ENCODE data around the gene ALS2.
"Not testable (repeated sequence)": the region's sequence is repeated elsewhere in the genome, so short reads cannot be mapped to it uniquely, and the experiment has no call there.

Gene ALS2
- 11.1 to 44.9 (median 30.5) reads per million in 18 experiments for total RNA-seq

DNA sequence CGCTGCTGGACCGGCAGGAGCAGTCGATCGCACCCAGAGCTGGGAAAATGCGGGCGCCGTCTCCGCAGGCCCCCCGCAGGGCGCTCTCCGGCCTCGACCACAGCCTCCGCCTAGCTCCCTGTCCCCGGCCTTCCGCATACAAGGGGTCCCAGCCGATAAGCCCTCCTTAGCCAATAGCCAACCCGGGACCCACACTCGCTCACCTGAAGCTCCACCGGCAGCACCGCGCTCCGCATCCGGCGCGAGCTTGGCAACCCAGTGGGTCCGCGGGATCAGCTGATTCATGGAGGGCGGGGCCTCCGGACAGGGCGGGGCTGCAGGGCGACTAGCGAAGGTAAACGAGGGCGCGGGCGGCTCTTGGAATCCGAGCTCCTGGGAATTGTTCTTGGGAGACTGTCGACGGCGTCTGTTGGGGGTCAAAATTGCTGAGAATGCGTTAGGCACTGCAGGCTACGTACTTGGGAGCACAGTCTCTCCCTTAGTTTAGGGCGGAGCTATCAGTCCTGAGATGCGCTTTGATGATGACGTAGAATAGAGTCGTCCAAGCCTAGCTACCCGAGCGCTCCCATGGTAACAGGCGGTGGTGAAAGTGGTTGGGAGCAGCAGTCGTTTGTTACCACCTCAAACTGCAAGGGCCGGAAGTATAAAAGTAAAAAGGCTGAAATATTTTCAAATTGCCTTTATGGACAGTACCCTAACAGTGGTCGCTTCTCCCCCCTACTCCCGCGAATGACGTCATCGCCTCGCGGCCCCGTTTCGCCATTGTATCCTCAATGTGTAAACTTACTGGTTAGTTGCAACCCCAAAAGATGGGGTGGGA is at the start of gene ALS2:
Gene ALS2 (minus strand): TSS at position 260 of the 820 bp plus-strand sequence. CDS start 12,048 bp downstream, outside the sequence.
- peak; percentile 91 to 93 for DNase-seq

DNA sequence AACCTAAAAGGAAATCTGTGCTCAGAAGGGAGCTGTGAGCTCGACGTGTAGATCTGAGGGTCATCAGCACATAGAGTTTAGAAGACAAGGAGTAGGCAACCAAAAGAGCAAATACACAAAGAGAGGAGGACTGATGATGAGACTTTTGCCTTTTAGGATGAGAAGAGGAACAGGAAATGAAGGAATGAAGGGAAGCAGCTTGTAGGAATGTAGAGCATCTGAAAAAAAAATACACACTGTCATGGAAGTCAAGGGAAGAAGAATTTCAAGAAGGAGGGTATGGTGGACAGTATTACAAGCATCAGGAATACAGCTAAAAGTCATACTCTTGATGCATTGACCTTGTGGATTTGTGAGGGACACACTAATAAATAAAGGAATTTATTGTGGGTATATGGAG is 47.5 kb upstream of the ALS2 start:
- no peak for DNase-seq

DNA sequence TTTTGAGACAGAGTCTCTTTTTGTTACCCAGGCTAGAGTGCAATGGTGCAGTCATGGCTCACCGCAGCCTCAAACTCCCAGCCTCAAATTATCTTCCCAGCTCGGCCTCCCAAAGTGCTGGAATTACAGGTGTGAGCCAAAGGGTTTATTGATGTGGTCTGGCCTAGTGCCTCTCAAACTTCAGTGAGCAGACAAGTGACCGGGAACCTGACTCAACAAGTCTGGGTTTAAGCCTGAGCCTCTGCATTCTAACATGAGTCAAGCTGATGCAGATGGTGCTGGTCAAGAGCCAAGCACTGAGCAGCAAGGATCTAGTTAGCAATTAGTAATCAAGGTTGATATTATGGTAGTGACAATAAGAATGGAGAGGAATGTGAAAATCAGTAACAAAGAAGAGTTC is 46.9 kb upstream of the ALS2 start:
- DNase-seq: no peak

DNA sequence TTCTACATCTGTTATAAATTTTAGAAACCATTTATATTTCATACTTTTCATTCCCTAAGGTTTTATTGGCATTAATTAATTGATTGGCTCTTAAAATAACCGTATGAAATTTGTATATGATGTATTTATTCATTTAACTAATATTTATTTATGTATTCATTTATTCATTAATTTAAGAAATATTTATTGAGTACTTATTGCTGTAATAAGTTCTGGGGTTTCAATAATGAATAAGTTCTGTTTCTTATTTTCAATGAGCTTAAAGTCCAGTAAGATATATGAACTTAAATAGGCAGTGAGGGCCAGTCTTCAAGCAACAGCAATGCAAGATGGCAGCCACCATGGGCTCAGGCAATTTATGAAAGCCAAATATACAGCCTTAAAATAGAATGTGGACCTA is 43.5 kb upstream of the ALS2 start:
- DNase-seq: no peak

DNA sequence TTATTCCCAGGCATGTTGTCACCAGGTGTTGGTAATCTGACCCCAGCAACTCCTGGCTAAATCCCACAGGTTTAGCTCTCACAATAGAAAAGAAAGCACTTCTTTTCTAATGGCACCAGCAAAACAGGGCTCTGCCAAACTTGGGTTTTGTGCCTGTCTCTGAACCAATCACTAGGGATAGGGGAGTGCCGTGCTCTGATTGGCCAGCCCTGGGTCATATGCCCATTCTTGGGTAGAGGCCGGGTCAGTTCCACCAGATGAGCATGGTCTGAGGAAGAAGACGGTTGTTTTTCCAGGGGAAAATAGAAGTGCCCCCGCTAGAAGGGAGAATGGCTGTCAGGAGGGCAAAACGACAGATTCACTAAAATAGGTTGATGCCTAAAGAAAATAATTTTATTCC is 40.3 kb upstream of the ALS2 start:
- DNase-seq: no peak

DNA sequence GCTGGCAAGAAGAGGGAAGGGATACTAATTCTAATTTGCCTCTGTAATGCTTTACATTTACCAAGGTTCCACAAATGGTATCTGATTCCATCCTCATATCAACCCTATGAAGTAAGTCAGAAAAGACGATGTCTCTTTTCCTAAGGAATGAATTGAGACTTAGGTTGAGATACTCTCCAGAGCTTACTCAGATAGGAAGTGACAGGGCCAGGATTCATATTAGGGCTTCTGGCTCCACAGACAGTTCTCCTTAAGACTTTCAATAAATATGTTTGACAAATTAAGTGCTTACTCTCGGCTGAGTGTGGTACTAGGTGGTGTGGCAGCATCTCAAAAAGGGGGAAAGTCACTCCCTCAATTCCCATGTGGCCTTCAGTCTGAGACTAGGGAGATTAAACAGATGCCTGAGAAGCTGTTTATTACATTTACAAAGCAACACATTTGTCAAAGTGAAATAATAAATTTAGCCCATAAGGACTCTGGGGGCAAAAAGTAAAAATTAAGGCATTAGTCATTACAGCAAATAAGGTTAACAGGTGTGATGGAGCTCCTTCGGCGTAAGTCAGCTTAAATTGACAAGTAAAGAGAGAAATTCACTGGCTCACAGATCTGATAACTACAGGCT is 39.8 kb upstream of the ALS2 start:
- no peak for DNase-seq

DNA sequence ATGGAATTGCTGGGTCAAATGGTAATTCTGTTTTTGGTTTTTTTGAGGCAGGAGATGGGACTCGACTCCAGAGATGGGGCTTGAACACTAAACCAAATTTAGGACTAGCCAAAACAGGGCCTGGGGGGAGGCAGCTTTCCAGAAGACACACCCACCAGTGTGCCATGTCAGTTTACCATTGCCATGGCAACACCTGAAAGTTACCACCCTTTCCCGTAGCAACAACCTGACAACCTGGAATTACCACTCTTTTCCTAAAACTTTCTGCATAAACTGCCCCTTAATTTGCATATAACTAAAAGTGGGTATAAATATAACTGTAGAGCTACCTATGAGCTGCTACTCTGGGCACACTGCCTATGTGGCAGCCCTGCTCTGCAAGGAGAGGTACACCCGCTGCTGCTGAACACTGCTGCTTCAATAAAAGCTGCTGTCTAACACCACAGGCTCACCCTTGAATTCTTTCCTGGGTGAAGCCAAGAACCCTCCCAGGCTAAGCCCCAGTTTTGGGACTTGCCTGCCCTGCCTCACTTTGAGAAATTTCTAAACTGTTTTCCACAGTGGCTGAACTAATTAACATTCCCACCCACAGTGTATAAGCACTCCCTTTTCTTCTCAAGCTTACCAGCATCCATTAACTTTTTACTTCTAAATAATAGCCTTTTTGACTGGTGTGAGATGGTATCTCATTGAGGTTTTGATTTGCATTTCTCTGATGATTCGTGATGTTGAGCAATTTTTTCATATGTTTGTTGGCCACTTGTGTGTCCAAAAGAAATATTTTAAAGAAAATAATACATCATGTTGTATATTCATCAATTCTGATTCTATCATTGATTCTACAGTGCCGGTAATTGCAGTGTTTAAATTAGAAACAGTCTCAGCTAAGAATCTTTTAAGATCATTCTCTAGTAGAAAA is 36.2 kb upstream of the ALS2 start:
- no peak for DNase-seq

DNA sequence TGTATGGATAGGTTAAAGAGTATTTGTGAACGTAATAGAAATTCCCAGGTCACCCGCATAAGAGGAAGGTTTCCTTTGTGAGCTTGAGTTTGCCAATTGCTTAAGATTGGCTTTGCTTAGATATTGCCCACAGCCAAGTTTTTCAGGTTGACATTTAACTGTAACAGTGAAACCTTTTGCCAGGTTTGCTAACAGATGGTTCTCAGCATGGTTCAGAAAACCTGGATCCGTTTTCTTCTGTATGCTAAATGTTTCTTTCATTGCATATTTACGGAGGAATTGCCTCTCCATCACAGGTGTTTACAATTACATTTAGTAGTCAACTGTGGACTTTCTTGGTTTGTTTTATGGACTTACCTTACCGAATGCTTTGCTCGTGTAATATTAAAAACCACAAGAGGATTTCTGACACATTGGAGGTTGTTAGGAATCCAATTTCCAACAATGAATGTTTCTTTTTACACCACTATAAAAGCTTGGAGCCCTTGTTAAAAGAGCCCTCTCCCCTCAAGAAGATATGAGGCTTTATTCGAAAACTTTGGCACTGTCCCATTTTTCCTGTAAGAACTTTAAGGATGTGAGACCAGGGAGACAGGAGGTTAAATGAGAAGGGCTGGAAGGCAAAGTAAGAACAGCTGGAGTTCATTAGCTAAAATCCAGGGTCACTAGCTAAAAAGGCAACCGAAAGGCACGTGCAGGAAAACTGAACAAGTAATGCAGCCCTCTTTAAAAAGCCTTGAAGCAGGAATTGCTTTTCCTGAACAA is 33.4 kb upstream of the ALS2 start:
- no peak for DNase-seq

DNA sequence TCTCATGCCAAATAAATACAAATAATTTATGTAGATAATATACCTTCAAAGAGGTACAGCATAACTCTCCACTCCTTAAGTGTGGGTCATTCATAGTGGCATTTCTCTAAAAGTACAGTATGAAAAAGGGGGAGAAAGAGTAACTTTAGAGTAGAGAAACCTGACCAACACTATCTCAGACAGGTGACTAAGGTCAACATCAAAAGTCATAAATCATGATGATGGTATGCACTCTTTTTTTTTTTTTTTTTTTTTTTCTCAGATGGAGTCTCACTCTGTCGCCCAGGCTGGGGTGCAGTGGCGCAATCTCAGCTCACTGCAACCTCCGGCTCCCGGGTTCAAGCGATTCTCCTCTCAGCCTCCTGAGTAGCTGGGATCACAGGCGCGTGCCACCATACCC is 29.9 kb upstream of the ALS2 start:
- not testable (repeated sequence) for DNase-seq

DNA sequence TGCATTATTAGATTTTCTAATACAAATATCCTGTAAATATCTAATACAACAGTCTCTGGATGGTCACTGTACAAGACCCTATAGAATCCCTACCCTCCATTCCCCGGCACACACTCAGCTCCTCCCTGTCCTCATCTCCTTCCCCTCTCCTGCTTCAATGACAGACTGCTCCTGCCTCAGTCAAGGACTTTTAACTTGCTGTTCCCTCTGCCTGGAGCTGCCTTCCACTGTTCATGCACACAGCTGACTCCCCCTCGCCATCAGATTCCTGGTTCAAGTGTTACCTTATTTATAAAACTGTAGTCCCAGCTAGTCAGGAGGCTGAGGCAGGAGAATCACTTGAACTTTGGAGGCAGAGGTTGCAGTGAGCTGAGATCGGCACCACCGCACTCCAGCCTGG is 28.9 kb upstream of the ALS2 start:
- DNase-seq: no peak

DNA sequence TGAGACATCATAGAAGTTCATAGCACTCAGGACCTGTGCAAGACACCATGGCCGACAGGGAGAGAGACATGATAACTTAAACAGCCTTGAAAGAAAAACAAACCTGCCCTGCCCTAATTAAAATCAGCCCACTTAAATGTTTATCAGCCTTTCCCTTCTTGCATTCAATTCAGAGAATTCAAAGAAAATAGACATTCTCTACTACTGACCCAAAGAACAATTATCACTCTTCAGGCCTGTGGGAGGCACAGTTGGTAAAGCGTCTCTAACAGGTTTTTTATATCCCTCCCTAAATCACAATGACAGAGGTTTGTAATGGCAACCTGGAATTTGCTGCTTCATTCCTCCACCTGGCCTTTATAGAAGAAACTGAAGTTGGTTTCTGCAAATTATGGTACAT is 27.3 kb upstream of the ALS2 start:
- DNase-seq: no peak

DNA sequence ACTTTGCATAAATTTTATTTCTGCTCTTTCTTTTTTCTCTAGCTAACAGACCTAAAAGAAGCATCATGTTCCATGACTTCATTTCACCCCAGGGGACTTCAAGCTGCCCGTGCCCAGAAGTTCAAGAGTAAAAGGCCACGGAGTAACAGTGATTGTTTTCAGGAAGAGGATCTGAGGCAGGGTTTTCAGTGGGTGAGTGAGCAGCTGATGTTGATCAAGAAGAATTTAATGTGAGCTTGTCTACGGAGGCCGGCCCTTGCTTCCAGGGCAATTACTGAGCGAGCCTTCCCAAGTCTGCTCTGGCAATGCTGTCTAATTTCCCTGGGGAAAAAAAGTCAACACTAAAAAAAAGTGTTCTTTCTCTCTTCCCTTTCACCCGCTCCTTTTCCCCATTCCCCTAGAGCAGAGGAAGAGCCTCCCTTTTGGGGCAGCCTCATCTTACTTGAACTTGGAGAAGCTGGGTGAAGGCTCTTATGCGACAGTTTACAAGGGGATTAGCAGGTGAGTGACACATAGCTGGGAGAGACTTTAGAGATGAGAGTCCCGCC is 26.8 kb upstream of the ALS2 start:
- DNase-seq: no peak

DNA sequence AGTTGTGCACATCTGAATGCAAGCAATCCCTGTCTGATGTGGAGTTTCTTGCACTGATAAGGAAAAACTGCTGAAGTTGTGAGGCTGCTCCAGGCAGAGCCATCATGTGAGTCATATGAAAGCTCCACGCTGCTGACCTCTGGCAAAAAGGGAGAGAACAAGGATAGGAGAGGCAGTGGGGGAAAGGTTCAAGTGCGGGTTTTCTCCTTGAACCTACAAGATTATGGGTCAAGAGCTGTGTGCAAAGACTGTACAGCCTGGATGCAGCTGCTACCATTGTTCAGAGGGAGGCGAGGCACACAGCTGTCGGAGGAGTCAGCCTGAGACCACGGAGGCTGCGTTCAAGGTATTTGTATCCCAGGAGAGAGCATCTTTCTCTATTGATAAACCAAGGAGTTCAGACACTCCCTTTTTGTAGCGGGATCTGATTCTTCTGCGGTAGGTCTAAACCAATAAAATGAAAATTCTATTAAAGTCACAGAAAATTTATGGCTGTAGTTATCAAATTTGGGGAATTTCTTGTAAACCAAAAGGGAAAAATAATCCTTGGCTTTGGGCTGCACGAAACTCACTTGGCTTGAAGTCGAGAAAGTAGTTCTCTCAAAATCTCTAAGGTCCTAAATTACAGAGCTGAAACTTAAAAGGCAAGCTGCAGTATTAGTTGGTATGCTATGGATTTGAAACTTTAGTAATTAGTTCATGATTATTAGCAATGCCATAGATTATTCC is 25.9 kb upstream of the ALS2 start, which contains the start of gene CDK15:
Gene CDK15 (plus strand): TSS at position 96 of the 729 bp plus-strand sequence. CDS start 128 bp downstream, at position 224.
- DNase-seq: no peak

DNA sequence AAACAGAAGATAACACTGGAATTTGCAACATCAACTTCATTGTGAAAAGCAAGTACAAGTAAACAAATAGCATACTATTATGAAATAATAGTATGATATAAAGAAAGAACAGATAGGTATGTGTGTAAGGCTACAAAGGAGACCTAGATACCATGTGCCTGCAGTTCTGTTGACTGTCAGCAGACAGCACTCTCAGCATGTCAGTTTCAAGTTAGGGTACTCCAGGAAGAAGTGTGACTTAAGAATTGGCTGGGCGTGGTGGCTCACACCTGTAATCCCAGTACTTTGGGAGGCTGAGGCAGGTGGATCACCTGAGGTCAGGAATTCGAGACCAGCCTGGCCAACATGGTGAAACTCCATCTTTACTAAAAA is 18.2 kb upstream of the ALS2 start:
- not testable (repeated sequence) for DNase-seq

DNA sequence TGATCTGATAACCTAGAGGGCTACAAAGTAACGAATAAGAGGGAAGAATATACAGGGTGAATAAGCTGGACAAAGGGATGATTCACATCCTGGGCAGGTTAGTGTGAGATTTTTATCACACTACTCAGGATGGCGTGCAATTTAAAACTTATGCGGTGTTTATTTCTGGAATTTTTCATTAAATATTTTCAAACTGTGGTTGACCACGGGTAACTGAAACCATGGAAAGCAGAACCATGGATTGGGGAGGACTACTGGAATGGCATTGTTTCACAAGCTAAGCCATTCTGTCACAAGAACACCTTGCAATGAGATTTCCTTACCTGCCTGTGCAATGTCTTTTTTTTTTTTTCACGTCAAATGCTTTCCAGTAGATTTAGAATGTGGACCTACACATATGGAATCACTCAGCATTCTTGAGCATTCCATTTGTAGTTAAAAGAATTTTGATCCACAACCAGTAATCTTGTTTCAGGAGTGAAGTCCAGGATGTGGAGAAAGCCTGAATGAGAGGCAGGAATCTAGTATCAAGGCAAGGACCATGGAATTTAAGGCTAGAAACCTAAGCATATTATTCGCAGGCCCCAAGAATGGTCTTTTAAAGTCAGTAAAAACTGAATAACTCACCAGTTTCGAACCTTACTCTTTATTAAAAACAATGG is 17.6 kb upstream of the ALS2 start:
- no peak for DNase-seq

DNA sequence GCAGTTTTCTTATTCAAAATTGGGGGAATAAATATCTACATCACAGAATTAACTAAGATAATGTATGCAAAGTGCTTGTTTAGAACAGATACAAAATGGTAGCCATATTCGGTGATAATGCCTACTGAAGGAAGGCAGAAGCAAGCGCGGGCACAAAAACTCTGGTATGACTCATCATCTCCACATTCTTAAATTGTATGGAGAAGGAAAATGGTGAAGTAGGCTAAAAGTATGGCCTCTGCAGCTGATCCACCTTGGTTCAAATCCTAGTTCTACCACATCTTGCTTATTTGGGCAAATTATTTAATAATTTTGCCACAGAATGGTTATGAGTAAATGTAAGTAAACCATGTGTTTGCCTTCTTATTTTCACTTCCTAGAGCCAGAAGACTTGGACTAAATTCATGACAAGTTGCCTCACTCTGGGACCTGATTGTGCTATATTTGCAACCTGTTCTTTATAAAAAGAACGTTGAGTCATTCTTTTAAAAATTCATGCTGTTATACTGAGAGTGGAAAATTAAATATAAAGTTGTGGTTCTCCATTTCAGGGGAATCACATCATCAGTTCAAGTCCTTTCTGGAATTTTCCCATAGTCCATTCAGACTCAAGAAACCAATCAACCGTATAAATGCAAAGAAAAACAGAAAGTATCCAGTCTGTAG is 16.6 kb upstream of the ALS2 start:
- no peak for DNase-seq

DNA sequence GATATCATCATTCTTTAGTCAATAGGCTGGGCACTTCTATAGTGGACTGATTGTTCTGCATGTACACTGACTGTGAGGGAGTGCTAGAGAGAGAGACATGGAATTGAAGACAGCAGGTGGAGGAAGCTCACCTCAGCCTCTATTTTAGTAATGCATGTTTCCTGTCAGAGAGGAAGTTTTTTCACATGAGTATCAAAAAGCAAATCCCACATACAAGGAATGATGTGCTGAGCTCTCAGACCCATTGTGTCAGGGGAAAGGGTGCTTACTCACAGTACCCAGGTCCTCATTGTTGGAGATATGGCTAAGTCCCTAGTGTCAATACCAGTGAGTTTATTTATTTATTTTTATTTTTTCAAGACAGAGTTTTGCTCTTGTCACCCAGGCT is 15.7 kb upstream of the ALS2 start:
- no peak for DNase-seq

DNA sequence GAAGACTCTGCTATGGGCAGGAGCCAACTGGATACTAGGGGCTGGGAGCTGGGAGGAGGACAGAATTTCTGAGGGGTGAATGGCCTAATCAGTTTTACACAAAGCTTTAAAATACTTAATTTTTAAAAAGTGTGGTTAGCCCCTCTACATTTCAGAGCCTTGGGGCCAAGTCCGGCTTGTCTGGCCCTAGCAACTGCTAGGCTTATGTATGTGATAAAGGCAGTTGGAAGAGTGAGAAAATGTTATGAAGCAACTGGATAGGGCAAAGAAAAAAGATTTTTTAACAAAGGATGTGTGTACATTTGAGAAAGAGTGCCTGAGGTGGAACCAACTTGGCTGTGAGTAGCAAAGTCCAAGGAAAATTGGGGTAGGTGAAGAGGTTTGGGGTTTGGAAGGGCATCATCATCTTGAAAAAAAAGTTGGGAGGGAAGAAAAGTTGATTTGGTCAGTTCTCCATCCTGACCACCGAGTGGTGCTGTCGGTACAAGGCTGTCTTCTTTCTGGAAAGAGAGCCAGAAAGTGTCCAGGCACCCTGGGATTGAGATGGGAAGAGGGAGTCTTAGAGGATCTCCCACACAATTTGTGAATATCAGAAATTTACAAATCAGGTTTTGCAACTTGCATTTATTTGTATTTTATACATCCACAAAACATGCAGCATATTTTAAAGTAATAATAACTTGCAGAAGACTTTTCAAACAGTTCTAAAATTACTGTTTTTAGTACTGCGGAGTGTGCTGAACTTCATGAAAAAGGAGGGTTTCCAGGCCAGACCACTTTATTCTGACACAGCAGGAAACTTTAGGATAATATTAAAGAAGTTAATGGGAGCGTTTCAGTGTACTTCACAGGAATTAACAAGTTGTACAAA is 15.1 kb upstream of the ALS2 start:
- DNase-seq: peak; percentile 7 to 38

DNA sequence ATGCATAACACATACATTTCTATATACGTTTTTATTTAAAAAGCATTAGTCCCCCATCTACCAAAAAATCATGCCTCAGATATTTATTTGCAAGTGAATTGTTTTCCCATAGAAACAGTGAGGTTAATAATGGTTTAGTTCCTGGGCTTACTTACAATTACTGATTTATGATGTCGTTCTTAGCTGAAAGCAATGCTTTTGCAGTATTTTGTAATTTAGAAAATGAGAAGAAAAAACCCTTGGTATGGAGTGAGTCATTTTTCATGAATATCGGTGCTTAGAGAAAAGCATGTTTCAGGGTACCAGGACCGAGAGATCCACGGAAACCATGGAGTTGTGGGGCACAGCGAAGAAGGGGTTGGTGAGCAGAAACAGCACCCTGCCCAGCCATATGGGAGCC is 13.6 kb upstream of the ALS2 start:
- DNase-seq: no peak
